Smooth muscle cell (in vitro differentiated cells): ENCODE data around the gene TP53AIP1. TPM values are rescaled to one million over a fixed set of nuclear protein-coding genes. Genes with fewer than 3 reads are reported as not detected.

Experiments
- DNase-seq: peaks from one replicate; lab custom pipeline; 2025; ENCODE audit not compliant: unreplicated experiment; lab: John Stamatoyannopoulos, UW
- H2AFZ ChIP-seq: fragments of 200-600 bp; sonication (generic); 2 replicates; pipeline ENCODE4 v1.6.0; 2016; ENCODE audit warnings: antibody characterized with exemption, low read depth, mild to moderate bottlenecking
- H3F3A ChIP-seq: fragments of 200-600 bp; sonication (generic); 2 replicates; pipeline ENCODE4 v1.6.0; 2017; ENCODE audit warnings: antibody characterized with exemption, low read depth
- H3K27ac ChIP-seq: fragments of 200-600 bp; sonication (generic); 2 replicates; pipeline ENCODE4 v1.5.1; 2016; ENCODE audit warnings: low read depth, mild to moderate bottlenecking
- H3K27me3 ChIP-seq: fragments of 200-600 bp; sonication (generic); 2 replicates; pipeline ENCODE4 v1.6.1; 2016; ENCODE audit warnings: low read depth, mild to moderate bottlenecking
- H3K36me3 ChIP-seq: fragments of 200-600 bp; sonication (generic); 2 replicates; pipeline ENCODE4 v1.5.1; 2016; ENCODE audit warnings: low read depth
- H3K4me1 ChIP-seq: fragments of 200-600 bp; sonication (generic); 2 replicates; pipeline ENCODE4 v1.5.1; 2016; ENCODE audit warnings: low read depth
- H3K4me2 ChIP-seq: fragments of 200-600 bp; sonication (generic); 2 replicates; pipeline ENCODE4 v1.6.0; 2016; ENCODE audit warnings: mild to moderate bottlenecking
- H3K4me3 ChIP-seq: fragments of 200-600 bp; sonication (generic); 2 replicates; pipeline ENCODE4 v1.5.1; 2016; ENCODE audit warnings: mild to moderate bottlenecking
- H3K79me2 ChIP-seq: fragments of 200-600 bp; sonication (generic); 2 replicates; pipeline ENCODE4 v1.6.0; 2016; ENCODE audit warnings: low read depth, mild to moderate bottlenecking
- H3K9ac ChIP-seq: fragments of 200-600 bp; sonication (generic); 2 replicates; pipeline ENCODE4 v1.6.0; 2016; ENCODE audit warnings: low read depth
- H3K9me3 ChIP-seq: fragments of 200-600 bp; sonication (generic); replicated peaks from 2 replicates; pipeline ENCODE4 v1.5.1; 2016; ENCODE audit warnings: low read depth
- H4K20me1 ChIP-seq: fragments of 200-600 bp; sonication (generic); 2 replicates; pipeline ENCODE4 v1.6.0; 2016; ENCODE audit warnings: low read depth
- CTCF ChIP-seq: fragments of 200-600 bp; sonication (generic); IDR thresholded peaks from 2 replicates; pipeline ENCODE4 v1.5.1; 2017; ENCODE audit warnings: borderline replicate concordance, mild to moderate bottlenecking, antibody characterized with exemption; ENCODE audit not compliant: insufficient read depth, poor library complexity, severe bottlenecking
- WGBS: methylation state at CpG from one replicate; pipeline ENCODE4 v1.1.7; 2016; ENCODE audit warnings: low lambda C conversion rate; 5-methylcytosine and 5-hydroxymethylcytosine counted together
- polyA plus RNA-seq: library from polyadenylated mRNA; unstranded; fragments of >200 nt; fragmentation: Nextera tagmentation; extraction: Ambion mirVana; gene quantifications from 2 replicates; pipeline ENCODE4 v1.2.1, GENCODE V29; 2016
- total RNA-seq: library from RNA; depleted of rRNA; stranded (reverse); fragments of >200 nt; gene quantifications from 2 replicates; pipeline ENCODE4 v1.2.3, GENCODE V29; 2014

Gene TP53AIP1
- total and polyA plus RNA-seq, 2 experiments from 2014 or later: 0.38 to 0.81 TPM

GRCh38 chr11:128886406-128887124 is 56.1 kb downstream of the TP53AIP1 start:
- Histone ChIP-seq H3K4me1 (peaks cover 17% of the 10 kb centered on the region), H3K27me3 (peaks cover 87% of the 10 kb centered on the region), H4K20me1 (no peaks in the 10 kb centered on the region), H3K9me3 (no peaks in the 10 kb centered on the region), H3K79me2 (no peaks in the 10 kb centered on the region), H3K9ac (no peak overlapping the region), H3K4me2 (no peak overlapping the region), H3K36me3 (no peaks in the 10 kb centered on the region), H3F3A (no peaks in the 10 kb centered on the region), H3K27ac (no peak overlapping the region), H3K4me3 (no peak overlapping the region), H2AFZ (no peak overlapping the region)
- WGBS: 45% methylated on average over 5 of the region's 5 CpGs
- TF ChIP-seq CTCF: no peak
- no peak for DNase-seq

Other genes starting within 250 kb of the TP53AIP1 start
- 2.2 and 4.7 TPM in 2 replicates for gene FLI1, start 248.8 kb downstream of the TP53AIP1 start, total RNA-seq
- 3.5 and 4.2 TPM in 2 replicates for gene FLI1, start 248.8 kb downstream of the TP53AIP1 start, polyA plus RNA-seq
- gene KCNJ1, start 75.6 kb downstream of the TP53AIP1 start, total RNA-seq: 0.99 TPM in 1 of 2 replicates, not detected in the other
- 0.35 TPM in 1 of 2 replicates, not detected in the other for gene KCNJ1, start 75.6 kb downstream of the TP53AIP1 start, polyA plus RNA-seq
- not detected in 2 replicates for gene KCNJ5, start 51.5 kb downstream of the TP53AIP1 start, total RNA-seq
- gene KCNJ5, start 51.5 kb downstream of the TP53AIP1 start, polyA plus RNA-seq: 0.05 and 0.11 TPM in 2 replicates
- 17.2 and 17.8 TPM in 2 replicates for gene ARHGAP32, start 249.5 kb upstream of the TP53AIP1 start, total RNA-seq
- 8.8 and 14.9 TPM in 2 replicates for gene ARHGAP32, start 249.5 kb upstream of the TP53AIP1 start, polyA plus RNA-seq